NB4 (cell line): ENCODE data around the gene INPP5F.

Experiments
- POLR2A ChIP-seq: IDR thresholded peaks from 2 replicates; pipeline ENCODE4 v1.6.1; 2011; ENCODE audit warnings: mild to moderate bottlenecking; ENCODE audit not compliant: insufficient read length; ENCODE audit errors: extremely low read depth
- TF ChIP-seq, protein P1 (sequence below): IDR thresholded peaks from 2 replicates; pipeline ENCODE4 v1.6.1; 2011; ENCODE audit warnings: low read depth, low read length

DNA sequence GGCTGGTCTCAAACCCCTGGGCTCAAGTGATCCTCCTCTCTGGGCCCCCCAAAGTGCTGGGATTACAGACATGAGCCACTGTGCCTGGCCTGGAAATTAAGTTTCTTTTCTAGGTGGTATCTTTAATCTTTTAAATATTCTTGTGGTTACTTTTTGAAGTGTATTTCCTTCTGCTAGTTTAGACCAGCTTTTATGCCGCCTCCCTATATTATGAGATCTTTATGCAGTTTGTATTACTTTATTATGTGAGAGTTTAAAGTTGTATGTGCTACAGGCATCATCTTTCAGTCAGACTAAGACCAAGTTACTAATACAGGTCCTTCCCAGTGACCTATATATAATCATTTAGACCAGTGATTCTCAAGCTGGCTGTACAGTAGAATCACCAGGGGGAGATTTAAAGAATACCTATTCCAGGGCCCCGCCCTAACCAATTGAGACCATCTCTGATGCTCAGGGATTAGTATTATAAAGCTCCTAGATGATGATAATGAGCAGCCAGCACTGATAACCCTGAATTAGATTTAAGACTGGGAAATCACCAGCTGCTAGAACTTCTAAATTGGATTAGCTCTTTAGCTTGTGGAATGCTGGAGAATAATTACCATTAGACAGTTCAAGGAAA is 11.3 kb downstream of the INPP5F start:
- TF ChIP-seq, protein P1, sequence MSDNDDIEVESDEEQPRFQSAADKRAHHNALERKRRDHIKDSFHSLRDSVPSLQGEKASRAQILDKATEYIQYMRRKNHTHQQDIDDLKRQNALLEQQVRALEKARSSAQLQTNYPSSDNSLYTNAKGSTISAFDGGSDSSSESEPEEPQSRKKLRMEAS = no peak
- no peak for TF ChIP-seq POLR2A
